ENCODE results near the gene ISLR2. TPM values are rescaled to one million over a fixed set of nuclear protein-coding genes. Genes with fewer than 3 reads are reported as not detected.

ISLR2 gene
- total RNA-seq, 2 experiments from 2014 or later: not detected

DNA sequence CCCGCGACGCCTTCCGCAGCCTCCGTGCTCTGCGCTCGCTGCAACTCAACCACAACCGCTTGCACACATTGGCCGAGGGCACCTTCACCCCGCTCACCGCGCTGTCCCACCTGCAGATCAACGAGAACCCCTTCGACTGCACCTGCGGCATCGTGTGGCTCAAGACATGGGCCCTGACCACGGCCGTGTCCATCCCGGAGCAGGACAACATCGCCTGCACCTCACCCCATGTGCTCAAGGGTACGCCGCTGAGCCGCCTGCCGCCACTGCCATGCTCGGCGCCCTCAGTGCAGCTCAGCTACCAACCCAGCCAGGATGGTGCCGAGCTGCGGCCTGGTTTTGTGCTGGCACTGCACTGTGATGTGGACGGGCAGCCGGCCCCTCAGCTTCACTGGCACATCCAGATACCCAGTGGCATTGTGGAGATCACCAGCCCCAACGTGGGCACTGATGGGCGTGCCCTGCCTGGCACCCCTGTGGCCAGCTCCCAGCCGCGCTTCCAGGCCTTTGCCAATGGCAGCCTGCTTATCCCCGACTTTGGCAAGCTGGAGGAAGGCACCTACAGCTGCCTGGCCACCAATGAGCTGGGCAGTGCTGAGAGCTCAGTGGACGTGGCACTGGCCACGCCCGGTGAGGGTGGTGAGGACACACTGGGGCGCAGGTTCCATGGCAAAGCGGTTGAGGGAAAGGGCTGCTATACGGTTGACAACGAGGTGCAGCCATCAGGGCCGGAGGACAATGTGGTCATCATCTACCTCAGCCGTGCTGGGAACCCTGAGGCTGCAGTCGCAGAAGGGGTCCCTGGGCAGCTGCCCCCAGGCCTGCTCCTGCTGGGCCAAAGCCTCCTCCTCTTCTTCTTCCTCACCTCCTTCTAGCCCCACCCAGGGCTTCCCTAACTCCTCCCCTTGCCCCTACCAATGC, 45.1 kb downstream of the ISLR2 start:
- Mint-ChIP-seq H3K9me3 (ENCODE audit: insufficient read depth) (no peaks in the 10 kb centered on the region), H3K4me1 (ENCODE audit: low read depth) (no peaks in the 10 kb centered on the region), H3K27me3 (ENCODE audit: low read depth) (peaks cover 2% of the 10 kb centered on the region), H3K27ac (no peak overlapping the region), H3K36me3 (ENCODE audit: low read depth) (no peaks in the 10 kb centered on the region), H3K4me3 (no peak overlapping the region)
- DNase-seq (no peak), ATAC-seq (no peak)
- CTCF ChIA-PET: no interaction called here
- POLR2A ChIA-PET: interaction anchor here (0.7 kb wide), 1 partner anchor 1498 kb away, joined by 3 read pairs; no protein-coding TSS in a partner anchor

DNA sequence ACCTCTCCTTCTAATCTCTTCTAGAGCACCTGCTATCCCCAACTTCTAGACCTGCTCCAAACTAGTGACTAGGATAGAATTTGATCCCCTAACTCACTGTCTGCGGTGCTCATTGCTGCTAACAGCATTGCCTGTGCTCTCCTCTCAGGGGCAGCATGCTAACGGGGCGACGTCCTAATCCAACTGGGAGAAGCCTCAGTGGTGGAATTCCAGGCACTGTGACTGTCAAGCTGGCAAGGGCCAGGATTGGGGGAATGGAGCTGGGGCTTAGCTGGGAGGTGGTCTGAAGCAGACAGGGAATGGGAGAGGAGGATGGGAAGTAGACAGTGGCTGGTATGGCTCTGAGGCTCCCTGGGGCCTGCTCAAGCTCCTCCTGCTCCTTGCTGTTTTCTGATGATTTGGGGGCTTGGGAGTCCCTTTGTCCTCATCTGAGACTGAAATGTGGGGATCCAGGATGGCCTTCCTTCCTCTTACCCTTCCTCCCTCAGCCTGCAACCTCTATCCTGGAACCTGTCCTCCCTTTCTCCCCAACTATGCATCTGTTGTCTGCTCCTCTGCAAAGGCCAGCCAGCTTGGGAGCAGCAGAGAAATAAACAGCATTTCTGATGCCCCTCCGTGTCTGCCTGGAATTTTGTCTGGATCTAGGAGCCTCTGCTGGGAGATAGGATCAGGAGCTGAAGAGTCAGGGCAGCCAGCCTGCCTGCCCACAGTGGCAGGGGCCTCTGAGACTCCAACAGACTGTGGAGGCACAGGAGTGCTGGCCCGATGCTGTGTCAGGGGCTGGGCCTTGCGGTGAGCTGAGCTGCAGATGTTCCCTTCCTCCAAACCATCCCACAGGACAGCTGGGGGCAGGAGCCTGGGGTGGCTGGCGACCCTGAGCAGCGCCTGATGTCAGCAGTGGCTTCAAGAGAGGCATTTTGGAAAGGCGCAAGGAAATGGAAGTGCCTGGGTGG, 46.2 kb downstream of the ISLR2 start:
- POLR2A ChIA-PET: no interaction called here
- CTCF ChIA-PET: no interaction called here
- DNase-seq: no peak
- no peaks in the 10 kb centered on the region for H3K9me3 Mint-ChIP-seq (ENCODE audit: insufficient read depth)
- H3K27me3 Mint-ChIP-seq (ENCODE audit: low read depth): peaks cover 2% of the 10 kb centered on the region
- H3K36me3 Mint-ChIP-seq (ENCODE audit: low read depth): no peaks in the 10 kb centered on the region
- no peak for ATAC-seq
- H3K27ac Mint-ChIP-seq: no peak overlapping the region
- no peak overlapping the region for H3K4me3 Mint-ChIP-seq
- H3K4me1 Mint-ChIP-seq (ENCODE audit: low read depth): no peaks in the 10 kb centered on the region

DNA sequence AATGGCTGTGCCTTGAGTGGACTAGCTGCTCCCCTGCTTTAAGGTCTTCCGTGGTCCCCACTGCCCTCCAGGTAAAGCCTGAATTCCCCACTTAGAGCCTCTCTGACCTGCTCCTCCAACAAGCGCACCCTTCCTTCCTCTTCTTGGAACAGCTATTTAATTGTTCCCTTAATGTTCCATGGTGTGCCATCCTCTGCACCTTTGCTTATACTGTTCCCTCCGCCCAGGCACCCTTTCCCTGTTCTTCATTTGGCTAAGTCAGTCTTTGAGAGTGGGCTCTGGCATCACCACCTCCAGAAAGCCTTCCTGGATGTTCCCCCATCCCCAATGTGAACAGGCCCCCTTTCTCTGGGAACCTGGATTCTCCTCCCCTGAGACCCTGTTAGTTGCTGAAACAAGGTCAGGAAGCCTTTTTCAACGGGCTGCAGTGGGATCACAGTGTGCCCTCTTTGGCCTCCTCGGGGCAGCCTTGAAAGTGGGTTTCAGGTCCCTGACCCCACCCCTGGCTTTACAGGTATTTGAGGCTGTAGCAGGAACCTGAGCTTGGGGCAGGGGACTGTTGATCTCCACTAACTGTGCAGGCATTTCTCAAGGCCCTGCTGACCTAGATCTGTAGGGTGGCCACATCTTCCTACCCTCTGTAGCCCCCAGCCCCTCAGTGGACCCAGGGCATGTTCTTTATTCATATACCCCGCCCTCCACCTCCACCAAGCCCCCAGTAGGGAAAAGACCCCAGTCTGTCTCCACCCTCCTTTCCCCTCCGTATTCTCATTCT, 48.1 kb downstream of the ISLR2 start:
- Mint-ChIP-seq H3K9me3 (ENCODE audit: insufficient read depth) (no peaks in the 10 kb centered on the region), H3K27me3 (ENCODE audit: low read depth) (peaks cover 2% of the 10 kb centered on the region), H3K36me3 (ENCODE audit: low read depth) (no peaks in the 10 kb centered on the region), H3K4me1 (ENCODE audit: low read depth) (no peaks in the 10 kb centered on the region), H3K27ac (no peak overlapping the region), H3K4me3 (no peak overlapping the region)
- ATAC-seq: no peak
- ChIA-PET CTCF (no interaction called here), POLR2A (no interaction called here)
- no peak for DNase-seq

DNA sequence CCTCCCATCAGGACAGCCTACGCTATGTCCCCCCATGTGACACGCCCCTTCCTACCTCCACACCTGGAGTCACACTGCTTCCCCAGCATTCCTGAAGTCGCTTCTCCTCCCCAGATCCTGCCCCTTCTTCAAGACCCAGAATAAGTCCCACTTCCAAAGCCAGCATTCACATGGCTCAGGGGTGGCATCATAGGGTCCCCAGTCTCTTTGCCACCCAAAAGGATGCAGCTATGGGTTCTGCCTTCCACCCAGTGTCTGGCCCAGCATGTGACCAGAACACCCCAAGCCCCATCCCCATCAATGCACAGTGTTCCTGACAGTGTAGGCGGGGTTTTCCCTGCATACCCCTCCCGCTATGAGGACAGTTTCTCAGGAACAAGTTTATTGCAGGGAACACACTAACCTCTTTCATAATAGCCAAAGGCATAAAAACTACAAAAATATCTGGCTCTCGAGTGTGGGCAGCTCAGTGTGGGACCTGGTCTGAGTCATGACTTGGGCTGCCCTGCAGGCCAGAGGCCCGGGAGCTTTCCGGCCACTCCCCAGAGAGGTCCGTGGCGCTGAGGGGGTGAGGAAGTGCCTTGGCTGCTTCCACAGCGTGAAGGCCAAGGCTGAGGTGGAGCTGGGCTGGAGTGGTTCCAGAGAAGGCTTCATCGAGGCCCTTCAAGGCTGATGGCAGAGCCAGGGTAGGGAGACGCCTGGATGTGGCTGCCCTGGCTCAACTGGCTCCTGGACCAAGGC, 48.9 kb downstream of the ISLR2 start:
- ATAC-seq (no peak), DNase-seq (no peak)
- no peaks in the 10 kb centered on the region for H3K9me3 Mint-ChIP-seq (ENCODE audit: insufficient read depth)
- H3K36me3 Mint-ChIP-seq (ENCODE audit: low read depth): no peaks in the 10 kb centered on the region
- ChIA-PET POLR2A (no interaction called here), CTCF (no interaction called here)
- no peak overlapping the region for H3K27ac Mint-ChIP-seq
- no peak overlapping the region for H3K4me3 Mint-ChIP-seq
- peaks cover 2% of the 10 kb centered on the region for H3K27me3 Mint-ChIP-seq (ENCODE audit: low read depth)
- no peaks in the 10 kb centered on the region for H3K4me1 Mint-ChIP-seq (ENCODE audit: low read depth)

DNA sequence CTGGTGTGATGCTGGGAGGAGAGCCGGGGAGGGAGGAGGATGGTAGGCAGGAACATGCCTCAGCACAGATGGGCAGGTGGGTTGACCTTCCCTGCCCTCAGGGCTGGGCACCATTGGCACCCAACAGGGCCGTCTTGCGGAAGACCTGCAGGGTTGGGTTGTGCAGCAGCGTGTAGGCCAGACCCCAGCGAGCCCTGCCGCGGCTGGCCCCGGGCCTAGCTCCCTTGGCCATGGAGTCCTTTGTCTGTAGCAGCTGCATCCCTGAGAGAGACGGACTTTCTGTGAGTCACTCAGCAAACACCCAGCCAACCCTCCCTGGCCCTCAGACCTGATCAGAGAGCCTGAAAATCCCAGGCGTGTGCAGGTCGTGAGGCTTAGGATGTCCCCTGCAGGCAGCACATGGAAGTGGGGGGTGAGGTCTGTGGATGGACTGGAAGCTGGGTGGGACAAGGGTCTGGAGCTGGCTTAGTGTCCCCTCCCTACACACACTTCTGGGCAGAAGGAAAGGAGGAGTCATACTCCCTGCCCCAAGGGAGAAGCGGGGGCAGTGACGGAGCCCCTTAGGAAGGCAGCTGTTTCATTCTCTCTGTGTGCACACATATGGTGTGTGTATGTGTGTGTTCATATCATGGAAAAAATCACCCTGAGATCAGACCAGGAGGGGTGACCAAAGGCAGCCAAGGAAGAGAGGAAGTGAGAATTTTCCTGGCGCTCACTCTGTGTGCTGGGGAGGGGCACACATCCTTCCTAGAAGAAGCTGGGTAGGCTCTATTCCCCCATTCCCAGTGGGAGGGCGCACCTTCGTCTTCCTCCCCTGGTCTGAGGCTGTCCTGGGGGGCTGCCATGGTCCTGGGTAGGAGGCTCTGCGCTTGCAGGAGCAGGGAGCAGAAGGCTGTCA, 49.8 kb downstream of the ISLR2 start:
- Mint-ChIP-seq H3K4me1 (ENCODE audit: low read depth) (no peaks in the 10 kb centered on the region), H3K27ac (no peak overlapping the region), H3K27me3 (ENCODE audit: low read depth) (peaks cover 2% of the 10 kb centered on the region), H3K36me3 (ENCODE audit: low read depth) (no peaks in the 10 kb centered on the region), H3K9me3 (ENCODE audit: insufficient read depth) (no peaks in the 10 kb centered on the region), H3K4me3 (no peak overlapping the region)
- CTCF ChIA-PET: no interaction called here
- POLR2A ChIA-PET: no interaction called here
- DNase-seq (no peak), ATAC-seq (no peak)

DNA sequence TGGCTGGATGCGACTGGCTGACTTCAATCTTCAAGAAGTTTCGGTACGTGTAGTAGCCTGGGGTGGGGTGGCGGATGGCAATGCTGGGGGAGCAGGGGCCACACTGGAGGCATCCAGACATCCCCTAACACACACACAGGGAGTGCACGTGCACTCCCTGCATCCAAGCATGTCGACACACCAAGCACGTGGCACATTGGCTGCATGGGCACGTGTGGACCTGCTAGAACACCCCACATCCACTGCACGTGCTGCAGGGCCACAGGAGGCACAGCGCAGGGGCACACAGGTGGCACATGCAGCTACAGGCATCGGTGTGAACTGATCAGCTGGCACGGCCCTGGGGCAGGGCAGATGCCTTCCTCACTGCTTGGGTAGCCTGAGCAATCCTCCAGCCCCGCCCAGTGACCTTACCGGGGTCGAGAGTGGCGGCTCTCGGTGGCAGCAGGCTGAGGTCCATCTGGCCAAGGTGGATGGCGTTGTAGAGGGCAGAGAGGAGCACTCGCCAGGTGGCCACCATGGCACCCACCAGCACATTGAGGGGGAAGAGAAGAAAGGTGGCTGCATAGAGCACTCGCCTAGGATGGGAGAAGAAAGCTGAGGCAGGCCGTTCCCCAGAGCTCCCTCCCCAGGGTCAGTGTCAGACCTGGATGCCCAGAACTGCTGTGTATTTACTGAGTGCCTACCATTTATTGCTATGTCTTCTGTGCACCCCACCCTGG, 50.7 kb downstream of the ISLR2 start:
- ATAC-seq (no peak), DNase-seq (no peak)
- H3K4me1 Mint-ChIP-seq (ENCODE audit: low read depth): no peaks in the 10 kb centered on the region
- no peak overlapping the region for H3K27ac Mint-ChIP-seq
- CTCF ChIA-PET: no interaction called here
- H3K27me3 Mint-ChIP-seq (ENCODE audit: low read depth): peaks cover 2% of the 10 kb centered on the region
- H3K9me3 Mint-ChIP-seq (ENCODE audit: insufficient read depth): no peaks in the 10 kb centered on the region
- no peak overlapping the region for H3K4me3 Mint-ChIP-seq
- no peaks in the 10 kb centered on the region for H3K36me3 Mint-ChIP-seq (ENCODE audit: low read depth)
- POLR2A ChIA-PET: interaction anchor here (0.6 kb wide), 1 partner anchor 16 kb away, joined by 3 read pairs; no protein-coding TSS in a partner anchor

DNA sequence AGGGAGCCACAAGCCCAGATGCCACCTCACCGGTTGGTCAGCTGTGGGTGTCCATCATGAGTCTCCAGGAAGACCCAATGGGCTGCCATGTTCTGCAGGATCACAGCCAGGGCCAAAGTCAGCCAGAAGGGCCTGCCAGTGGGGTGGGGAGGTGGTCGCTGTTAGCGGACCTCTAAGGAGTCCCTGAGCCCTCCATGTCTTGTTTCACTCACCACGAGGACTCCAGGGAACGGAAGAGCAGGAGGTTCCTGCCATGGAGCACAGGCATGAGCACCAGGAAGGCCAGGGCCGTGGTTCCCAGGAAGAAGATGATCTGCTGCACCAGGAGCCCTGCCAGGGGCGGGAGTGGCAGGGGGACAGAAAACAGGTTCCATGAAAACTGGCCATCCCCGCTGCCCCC, 51.7 kb downstream of the ISLR2 start:
- ChIA-PET CTCF (no interaction called here), POLR2A (no interaction called here)
- H3K4me1 Mint-ChIP-seq (ENCODE audit: low read depth): no peaks in the 10 kb centered on the region
- DNase-seq (no peak), ATAC-seq (no peak)
- no peak overlapping the region for H3K27ac Mint-ChIP-seq
- H3K36me3 Mint-ChIP-seq (ENCODE audit: low read depth): no peaks in the 10 kb centered on the region
- peaks cover 3% of the 10 kb centered on the region for H3K27me3 Mint-ChIP-seq (ENCODE audit: low read depth)
- no peak overlapping the region for H3K4me3 Mint-ChIP-seq
- H3K9me3 Mint-ChIP-seq (ENCODE audit: insufficient read depth): no peaks in the 10 kb centered on the region

DNA sequence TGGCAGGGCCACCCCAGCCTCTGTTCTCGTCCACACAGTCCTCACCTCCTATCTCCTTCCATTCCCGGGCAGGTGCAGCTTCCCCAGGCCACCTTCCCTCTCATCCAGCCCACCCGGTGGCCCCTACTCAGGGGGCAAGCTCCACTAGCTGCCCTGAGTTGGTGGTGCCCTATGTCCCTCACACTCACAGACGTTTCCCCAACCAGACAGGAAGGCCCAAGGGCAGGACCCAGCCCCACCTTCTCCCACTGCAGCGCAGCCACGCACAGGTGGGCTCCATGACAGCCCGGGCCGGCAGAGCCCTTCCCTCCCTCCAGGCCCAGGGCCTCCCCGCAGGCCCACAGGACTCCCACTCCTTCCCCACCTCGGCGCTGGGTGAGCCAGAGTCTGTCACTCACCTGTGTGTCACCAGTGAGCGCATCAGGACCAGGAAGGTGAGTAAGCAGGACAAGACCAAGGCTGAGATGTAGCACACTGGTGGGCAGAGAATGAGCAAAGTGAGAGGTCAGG, 54.3 kb downstream of the ISLR2 start:
- H3K36me3 Mint-ChIP-seq (ENCODE audit: low read depth): no peaks in the 10 kb centered on the region
- H3K27ac Mint-ChIP-seq: no peak overlapping the region
- no peaks in the 10 kb centered on the region for H3K9me3 Mint-ChIP-seq (ENCODE audit: insufficient read depth)
- DNase-seq (no peak), ATAC-seq (no peak)
- ChIA-PET POLR2A (no interaction called here), CTCF (no interaction called here)
- H3K4me3 Mint-ChIP-seq: no peak overlapping the region
- no peaks in the 10 kb centered on the region for H3K4me1 Mint-ChIP-seq (ENCODE audit: low read depth)
- peaks cover 2% of the 10 kb centered on the region for H3K27me3 Mint-ChIP-seq (ENCODE audit: low read depth)

DNA sequence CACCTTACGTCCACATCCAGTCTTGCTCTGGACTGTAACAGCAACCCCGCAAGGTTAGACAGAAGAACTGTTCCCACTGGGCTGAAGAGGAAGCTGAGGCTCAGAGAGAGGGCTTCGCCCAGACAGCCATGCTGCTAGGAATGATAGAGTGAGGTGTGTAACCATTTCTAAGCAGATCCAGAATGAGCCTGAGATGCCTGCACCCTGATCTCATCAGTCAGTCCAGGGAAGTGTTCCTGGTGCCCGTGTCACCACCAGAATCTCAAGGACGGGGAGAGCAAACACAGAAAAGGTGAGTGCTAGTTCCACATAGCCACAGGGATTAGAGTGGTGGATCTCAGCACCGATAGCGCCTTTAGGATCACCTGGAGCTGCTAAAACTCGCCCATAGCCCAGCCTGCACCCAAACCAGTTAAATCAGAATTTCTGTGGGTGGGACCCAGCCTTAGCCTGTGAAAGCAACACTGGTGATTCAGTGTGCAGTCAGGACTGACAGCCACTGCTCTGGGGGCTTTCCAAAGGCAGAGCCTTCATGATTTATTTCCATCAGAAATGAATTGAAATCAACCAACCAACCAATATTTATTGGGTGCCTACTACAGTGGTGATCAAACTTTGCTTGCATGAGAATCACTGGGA, 55.4 kb downstream of the ISLR2 start:
- Mint-ChIP-seq H3K4me1 (ENCODE audit: low read depth) (no peaks in the 10 kb centered on the region), H3K27me3 (ENCODE audit: low read depth) (peaks cover 2% of the 10 kb centered on the region), H3K4me3 (no peak overlapping the region), H3K36me3 (ENCODE audit: low read depth) (no peaks in the 10 kb centered on the region), H3K27ac (no peak overlapping the region), H3K9me3 (ENCODE audit: insufficient read depth) (no peaks in the 10 kb centered on the region)
- ATAC-seq (no peak), DNase-seq (no peak)
- POLR2A ChIA-PET: no interaction called here
- CTCF ChIA-PET: no interaction called here

All from activated CD8-positive, alpha-beta T cell treated with anti-CD3 and anti-CD28 coated beads, Interleukin-2, amount 10 ng/mL, durations not matched to agents 7 days and 5 days (primary cell).